IMR-90 (cell line): Measurements from ENCODE around the gene GABRD. TPM values are rescaled to one million over a fixed set of nuclear protein-coding genes. Genes with fewer than 3 reads are reported as not detected.

Source experiments
- ATAC-seq: fragments of 200-7000 bp; cut with Tn5 transposase; 2 replicates; pipeline ENCODE4 v1.9.1; 2020; ENCODE audit warnings: low read depth, mild to moderate bottlenecking, moderate library complexity
- BruUV-seq: library from RNA; stranded (reverse); fragments of 400-500 nt; replicated peaks from 2 replicates; lab custom pipeline; 2021; lab: Mats Ljungman, UMichigan
- CTCF ChIA-PET: fragments of 300-600 bp; formaldehyde crosslinking; extraction: SDS; loops from one replicate; lab custom pipeline; 2021; ENCODE audit warnings: antibody characterized with exemption; lab: Yijun Ruan, JAX
- POLR2A ChIA-PET: fragments of 300-600 bp; sonication (Branson Sonifier 250); formaldehyde crosslinking; loops from one replicate; lab custom pipeline; 2022; ENCODE audit warnings: antibody characterized with exemption; ENCODE audit not compliant: unreplicated experiment; lab: Charles Lee
- DNase-seq: peaks from one replicate; pipeline ENCODE4 v3.0.0; 2013
- H2AFZ ChIP-seq: replicated peaks from 2 replicates; pipeline ENCODE3; 2013; ENCODE audit warnings: low read length, mild to moderate bottlenecking; ENCODE audit not compliant: poor library complexity
- H2AK5ac ChIP-seq: 2 replicates; pipeline ENCODE4 v1.6.1; 2013; ENCODE audit warnings: low read depth, low read length, inconsistent platforms
- H2AK9ac ChIP-seq: replicated peaks from 2 replicates; pipeline ENCODE3; 2013; ENCODE audit warnings: mild to moderate bottlenecking, low read depth, low read length, moderate library complexity; ENCODE audit not compliant: poor library complexity
- H2BK120ac ChIP-seq: 2 replicates; pipeline ENCODE4 v1.6.1; 2013; ENCODE audit warnings: low read depth, low read length, inconsistent platforms
- H2BK15ac ChIP-seq: 3 replicates; pipeline ENCODE4 v1.6.1; 2013; ENCODE audit warnings: low read depth, low read length, inconsistent platforms
- H2BK20ac ChIP-seq: 2 replicates; pipeline ENCODE4 v1.6.1; 2013; ENCODE audit warnings: low read depth, mild to moderate bottlenecking, inconsistent platforms, low read length, moderate library complexity
- H2BK5ac ChIP-seq: 2 replicates; pipeline ENCODE4 v1.6.1; 2013; ENCODE audit warnings: mild to moderate bottlenecking, low read depth, low read length, inconsistent platforms; ENCODE audit not compliant: poor library complexity, severe bottlenecking
- H3K14ac ChIP-seq: replicated peaks from 2 replicates; pipeline ENCODE4 v1.6.1; 2013; ENCODE audit warnings: low read depth, low read length, inconsistent platforms
- H3K18ac ChIP-seq: 2 replicates; pipeline ENCODE4 v1.6.1; 2013; ENCODE audit warnings: low read depth, low read length, control low read depth
- H3K23ac ChIP-seq: 2 replicates; pipeline ENCODE4 v1.6.1; 2013; ENCODE audit warnings: low read depth, low read length, inconsistent platforms
- H3K27ac ChIP-seq: 2 replicates; pipeline ENCODE4 v1.5.1; 2013; ENCODE audit warnings: mild to moderate bottlenecking, control low read depth, low read length; ENCODE audit not compliant: insufficient read depth
- H3K27me3 ChIP-seq: 2 replicates; pipeline ENCODE4 v1.6.1; 2013; ENCODE audit warnings: low read length; ENCODE audit not compliant: control insufficient read depth, insufficient read depth
- H3K36me3 ChIP-seq: 2 replicates; pipeline ENCODE4 v1.6.1; 2013; ENCODE audit warnings: low read length, mixed read lengths; ENCODE audit not compliant: control insufficient read depth, insufficient read depth
- H3K4ac ChIP-seq: 2 replicates; pipeline ENCODE4 v1.6.1; 2013; ENCODE audit warnings: low read depth, low read length, inconsistent platforms
- H3K4me1 ChIP-seq: 2 replicates; pipeline ENCODE4 v1.6.1; 2013; ENCODE audit warnings: low read length, mixed read lengths; ENCODE audit not compliant: control insufficient read depth, insufficient read depth
- H3K4me2 ChIP-seq: 2 replicates; pipeline ENCODE4 v1.6.1; 2013; ENCODE audit warnings: low read depth, mild to moderate bottlenecking, control low read depth, low read length, moderate library complexity
- H3K4me3 ChIP-seq: 2 replicates; pipeline ENCODE4 v1.5.1; 2013; ENCODE audit warnings: low read depth, mild to moderate bottlenecking, control low read depth, low read length, moderate library complexity; ENCODE audit not compliant: insufficient read depth
- H3K56ac ChIP-seq: 2 replicates; pipeline ENCODE4 v1.6.1; 2013; ENCODE audit warnings: low read length, inconsistent platforms; ENCODE audit not compliant: insufficient read depth; ENCODE audit errors: extremely low read depth
- H3K79me1 ChIP-seq, 2 experiments: 2 replicates each; pipeline ENCODE4 v1.6.1; 2013; ENCODE audit warnings: low read length in 2 of 2, inconsistent platforms in 1 of 2, low read depth in 1 of 2
- H3K9ac ChIP-seq: 2 replicates; pipeline ENCODE4 v1.6.1; 2013; ENCODE audit warnings: low read depth, low read length, control low read depth
- H3K9me1 ChIP-seq: 2 replicates; pipeline ENCODE4 v1.6.1; 2013; ENCODE audit warnings: low read length, inconsistent platforms; ENCODE audit not compliant: insufficient read depth
- H3K9me3 ChIP-seq: 2 replicates; pipeline ENCODE4 v1.6.1; 2013; ENCODE audit warnings: low read length; ENCODE audit not compliant: control insufficient read depth, insufficient read depth
- H4K20me1 ChIP-seq: 2 replicates; pipeline ENCODE4 v1.6.1; 2013; ENCODE audit warnings: low read length, inconsistent platforms; ENCODE audit not compliant: insufficient read depth
- H4K5ac ChIP-seq: 2 replicates; pipeline ENCODE4 v1.6.1; 2013; ENCODE audit warnings: mild to moderate bottlenecking, low read depth, low read length, control low read depth
- H4K8ac ChIP-seq, 2 experiments: 2 replicates each; pipeline ENCODE4 v1.6.1; 2013; ENCODE audit warnings: low read depth in 2 of 2, low read length in 2 of 2, control low read depth in 1 of 2, inconsistent platforms in 1 of 2
- H4K91ac ChIP-seq: 2 replicates; pipeline ENCODE4 v1.6.1; 2013; ENCODE audit warnings: low read depth, low read length, inconsistent platforms; ENCODE audit not compliant: insufficient read depth
- MAZ ChIP-seq: IDR thresholded peaks from 2 replicates; pipeline ENCODE4 v1.6.1; 2012; ENCODE audit warnings: low read depth, mild to moderate bottlenecking, low read length, improper control_type of control experiment, moderate library complexity, borderline replicate concordance
- MXI1 ChIP-seq: IDR thresholded peaks from 2 replicates; pipeline ENCODE4 v1.6.1; 2012; ENCODE audit warnings: low read depth, mild to moderate bottlenecking, low read length, moderate library complexity, borderline replicate concordance
- WGBS, 2 experiments: methylation state at CpG; one replicate each; pipeline versions ENCODE4 v1.1.5 to v1.1.7; 2013; ENCODE audit warnings: missing lambda C conversion rate in 2 of 2; ENCODE audit not compliant: insufficient read length in 1 of 2; ENCODE audit errors: extremely low coverage in 2 of 2; 5-methylcytosine and 5-hydroxymethylcytosine counted together
- dilution Hi-C: fragments of 300-500 bp; cut with HindIII; formaldehyde crosslinking; loops from one replicate; pipeline ENCODE4 v1.14.3; 2018; ENCODE audit warnings: low sequenced_read_pairs; ENCODE audit not compliant: unreplicated experiment
- in situ Hi-C: fragments of 300-500 bp; cut with MboI; formaldehyde crosslinking; loops from 3 replicates; pipeline ENCODE4 v1.14.3; 2019; ENCODE audit warnings: low sequenced_read_pairs, inconsistent platforms, mixed read lengths
- intact Hi-C: fragments of 100-400 bp; cut with micrococcal nuclease; formaldehyde crosslinking; loops from 2 replicates; pipeline ENCODE4 v1.10.0; 2022
- polyA plus RNA-seq, 3 experiments: library from polyadenylated mRNA; depleted of rRNA; stranded (reverse); fragments of >200 nt; gene quantifications; 2 replicates each; pipeline ENCODE4 v1.2.3, GENCODE V29; 2012; ENCODE audit warnings: low replicate concordance in 1 of 3
- total RNA-seq: library from RNA; depleted of rRNA; stranded (reverse); fragments of >200 nt; gene quantifications from 2 replicates; pipeline ENCODE4 v1.2.3, GENCODE V29; 2012

GABRD gene
- total and polyA plus RNA-seq, 2 of the 4 experiments (the other 2 are of a cell fraction) = not detected

DNA sequence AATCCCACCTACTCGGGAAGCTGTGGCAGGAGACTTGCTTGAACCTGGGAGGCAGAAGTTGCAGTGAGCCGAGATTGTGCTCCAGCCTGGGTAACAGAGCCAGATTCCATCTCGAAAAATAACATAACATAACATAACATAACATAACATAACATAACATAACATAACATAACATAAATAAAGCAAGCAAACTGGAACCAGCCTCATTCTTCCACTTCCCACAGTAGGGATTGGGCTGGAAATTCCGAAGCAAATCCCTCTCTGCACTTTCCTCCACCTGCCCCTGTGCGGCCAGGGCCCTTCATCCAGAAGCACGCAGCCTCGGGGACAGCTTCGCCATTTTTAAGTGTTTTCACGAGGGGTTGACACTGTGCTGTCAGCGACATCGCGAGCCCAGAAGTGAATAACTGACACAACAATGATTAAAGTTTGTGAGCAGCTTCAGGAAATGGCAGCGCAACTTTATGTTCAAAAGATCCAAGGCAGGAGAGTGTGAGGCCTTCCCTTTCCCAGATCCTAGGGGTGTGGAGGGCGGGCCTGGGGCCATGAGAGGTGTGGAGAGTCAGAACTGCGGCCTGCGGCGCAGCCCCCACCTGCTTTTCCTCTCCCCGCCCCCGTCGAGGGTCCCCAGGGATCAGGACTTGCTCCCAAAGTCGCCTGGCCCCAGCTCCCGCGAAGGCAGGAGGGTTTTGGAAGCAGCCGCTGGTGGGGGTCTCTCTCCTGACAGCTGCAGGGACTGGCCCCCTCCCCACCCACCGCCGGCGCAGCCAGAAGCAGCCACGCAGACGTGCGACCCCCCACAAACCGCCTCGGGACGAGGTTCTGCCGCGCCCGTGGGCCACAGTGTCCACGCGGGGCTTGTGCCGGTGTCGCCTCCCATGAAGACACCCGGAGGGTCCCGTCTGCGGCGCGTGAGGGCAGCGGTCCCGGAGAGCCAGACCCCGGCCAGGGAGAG lies 651 bp upstream of the GABRD start (continued):
- TF ChIP-seq MAZ = no peak

DNA sequence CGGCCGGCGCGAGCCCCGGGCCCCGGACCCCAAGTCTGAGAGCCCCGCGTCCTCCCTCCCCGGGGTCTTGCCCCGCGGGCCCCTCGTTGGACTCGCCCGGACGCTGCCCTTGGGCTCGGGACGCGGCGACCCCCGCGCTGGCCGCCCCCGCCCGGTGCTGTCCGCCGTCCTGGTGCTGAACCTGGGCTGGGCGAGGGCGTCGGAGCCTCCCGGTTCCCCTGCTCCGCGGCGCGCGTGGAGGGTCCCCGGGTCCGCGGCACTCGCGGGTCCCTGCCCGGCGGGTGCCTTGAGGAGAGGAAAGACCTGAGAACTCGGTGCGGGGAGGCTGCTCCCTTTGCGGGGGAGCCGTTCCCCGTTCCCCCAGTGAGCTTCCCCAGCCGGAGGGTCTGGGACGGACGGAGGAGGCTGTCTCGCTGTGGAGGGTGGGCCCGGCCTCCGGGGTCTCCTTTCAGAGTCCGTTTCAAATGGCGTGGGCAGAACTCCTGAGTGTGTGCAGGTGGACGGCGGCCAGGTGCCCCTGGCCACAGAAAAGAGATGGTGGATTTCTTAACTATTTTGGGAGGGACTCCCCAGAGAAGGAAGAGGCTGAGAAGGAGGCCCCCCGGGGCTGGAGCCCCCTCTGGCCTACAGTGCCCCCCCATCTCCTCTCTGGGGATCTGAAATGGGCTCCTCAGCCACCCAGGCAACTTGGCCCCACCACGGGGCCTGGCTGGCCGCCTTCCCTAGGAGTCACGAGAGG lies 595 bp downstream of the GABRD start:
- Histone ChIP-seq H2AFZ (no peak overlapping the region), H4K91ac (no peak overlapping the region), H2BK15ac (no peak overlapping the region), H3K18ac (no peak overlapping the region), H2BK5ac (no peak overlapping the region), H4K5ac (no peak overlapping the region), H3K4me3 (no peak overlapping the region), H3K9ac (no peak overlapping the region), H3K14ac (no peak overlapping the region), H3K4me1 (no peaks in the 10 kb centered on the region), H3K27ac (no peak overlapping the region), H3K56ac (no peak overlapping the region), H3K4ac (no peak overlapping the region), H4K8ac (no peak overlapping the region), H4K20me1 (no peaks in the 10 kb centered on the region), H3K27me3 (peaks cover 82% of the 10 kb centered on the region), H2AK9ac (peak overlapping the region; percentile 61), H3K9me1 (no peaks in the 10 kb centered on the region), H3K79me1 (no peaks in the 10 kb centered on the region), H2BK120ac (no peak overlapping the region), H3K36me3 (no peaks in the 10 kb centered on the region), H3K4me2 (no peak overlapping the region), H2BK20ac (no peak overlapping the region), H2AK5ac (no peak overlapping the region), H3K9me3 (no peaks in the 10 kb centered on the region), H3K23ac (no peak overlapping the region)
- no TSS peak for BruUV-seq
- peak; percentile 62 for ATAC-seq
- TF ChIP-seq MAZ (peak; percentile 74; the same call in 1 of the 2 replicates), MXI1 (no peak)
- intact Hi-C loops (no loop called here), in situ Hi-C loops (no loop called here), dilution Hi-C loops (no loop called here)
- DNase-seq = no peak
- ChIA-PET CTCF (no interaction called here), POLR2A (no interaction called here)
- 6% methylated on average over 27 of the region's 61 CpGs; no CpG with 5 or more reads in 1 of the 2 experiments for WGBS, 2 experiments
